Stimulated activated effector memory CD8-positive, alpha-beta T cell treated with anti-CD3 and anti-CD28 coated beads, Interleukin-12 subunit alpha, Interleukin-12 subunit beta, amount 100 ng/mL, for 72 hours (primary cell): ENCODE results near the gene PUS10.
"Not testable (repeated sequence)": the region's sequence is repeated elsewhere in the genome, so short reads cannot be mapped to it uniquely, and the experiment has no call there.

ENCODE experiments used
- ATAC-seq: fragments of 150-1000 bp; cut with Tn5 transposase; 2 replicates; pipeline ENCODE4 v1.10.0; 2021
- DNase-seq, 2 donors: peaks; one replicate each; pipeline ENCODE4 v3.0.0; 2021 to 2022; ENCODE audit warnings: low spot score in 2 of 2
- H3K27ac Mint-ChIP-seq: one replicate; pipeline ENCODE4 v1.8.0; 2022; ENCODE audit warnings: mild to moderate bottlenecking, mixed read lengths
- H3K36me3 Mint-ChIP-seq: one replicate; pipeline ENCODE4 v1.8.0; 2022; ENCODE audit warnings: mild to moderate bottlenecking, mixed read lengths
- H3K4me1 Mint-ChIP-seq: one replicate; pipeline ENCODE4 v1.8.0; 2022; ENCODE audit warnings: mixed read lengths
- H3K4me3 Mint-ChIP-seq: one replicate; pipeline ENCODE4 v1.8.0; 2022; ENCODE audit warnings: mild to moderate bottlenecking, mixed read lengths
- H3K9me3 Mint-ChIP-seq: one replicate; pipeline ENCODE4 v1.8.0; 2022; ENCODE audit warnings: mixed read lengths

PUS10 gene

GRCh38 chr2:60989259-60989658 is 28.8 kb downstream of the PUS10 start:
- Mint-ChIP-seq H3K36me3 (no peaks in the 10 kb centered on the region), H3K27ac (no peak overlapping the region)

GRCh38 chr2:60987656-60988055 is 30.4 kb downstream of the PUS10 start:
- not testable (repeated sequence) for H3K9me3 Mint-ChIP-seq, H3K4me1 Mint-ChIP-seq, DNase-seq, H3K36me3 Mint-ChIP-seq, H3K27ac Mint-ChIP-seq, ATAC-seq, H3K4me3 Mint-ChIP-seq

More at GRCh38 chr2:60989259-60989658, 28.8 kb downstream of the PUS10 start:
- DNase-seq (no peak), ATAC-seq (no peak)
- no peak overlapping the region for H3K4me3 Mint-ChIP-seq
- peaks cover 8% of the 10 kb centered on the region for H3K4me1 Mint-ChIP-seq
- H3K9me3 Mint-ChIP-seq = peaks cover 2% of the 10 kb centered on the region

GRCh38 chr2:60987041-60987440 is 31.0 kb downstream of the PUS10 start:
- H3K4me1 Mint-ChIP-seq = no peaks in the 10 kb centered on the region
- H3K27ac Mint-ChIP-seq = no peak overlapping the region
- ATAC-seq (no peak), DNase-seq (no peak)
- H3K9me3 Mint-ChIP-seq = peaks cover 2% of the 10 kb centered on the region
- no peak overlapping the region for H3K4me3 Mint-ChIP-seq
- H3K36me3 Mint-ChIP-seq = no peaks in the 10 kb centered on the region

GRCh38 chr2:60984720-60985119 is 33.3 kb downstream of the PUS10 start:
- Mint-ChIP-seq H3K9me3 (no peaks in the 10 kb centered on the region), H3K27ac (no peak overlapping the region), H3K4me1 (no peaks in the 10 kb centered on the region), H3K4me3 (no peak overlapping the region), H3K36me3 (no peaks in the 10 kb centered on the region)
- ATAC-seq (no peak), DNase-seq (no peak)

- not testable (repeated sequence) for DNase-seq, H3K27ac Mint-ChIP-seq, H3K36me3 Mint-ChIP-seq, ATAC-seq, H3K9me3 Mint-ChIP-seq, H3K4me3 Mint-ChIP-seq, H3K4me1 Mint-ChIP-seq
These were observed 36.0 kb downstream of the PUS10 start for GRCh38 chr2:60982066-60982465.

GRCh38 chr2:60980071-60980815 is 37.8 kb downstream of the PUS10 start:
- no peak overlapping the region for H3K4me3 Mint-ChIP-seq
- H3K27ac Mint-ChIP-seq = no peak overlapping the region
- H3K36me3 Mint-ChIP-seq = no peaks in the 10 kb centered on the region
- no peak for ATAC-seq
- H3K4me1 Mint-ChIP-seq = peaks cover 21% of the 10 kb centered on the region
- no peaks in the 10 kb centered on the region for H3K9me3 Mint-ChIP-seq
- no peak for DNase-seq

- H3K27ac Mint-ChIP-seq = no peak overlapping the region
- H3K4me1 Mint-ChIP-seq = peaks cover 21% of the 10 kb centered on the region
- no peak for ATAC-seq
- no peak for DNase-seq
- H3K36me3 Mint-ChIP-seq = no peaks in the 10 kb centered on the region
- H3K9me3 Mint-ChIP-seq = no peaks in the 10 kb centered on the region
- no peak overlapping the region for H3K4me3 Mint-ChIP-seq
These were observed 38.8 kb downstream of the PUS10 start for GRCh38 chr2:60979231-60979630.

- no peak overlapping the region for H3K4me3 Mint-ChIP-seq
- DNase-seq (no peak), ATAC-seq (no peak)
- H3K4me1 Mint-ChIP-seq = peaks cover 21% of the 10 kb centered on the region
- H3K27ac Mint-ChIP-seq = no peak overlapping the region
- no peaks in the 10 kb centered on the region for H3K9me3 Mint-ChIP-seq
- H3K36me3 Mint-ChIP-seq = no peaks in the 10 kb centered on the region
These were observed 40.5 kb downstream of the PUS10 start for GRCh38 chr2:60977562-60977895.

- Mint-ChIP-seq H3K4me1 (peaks cover 21% of the 10 kb centered on the region), H3K4me3 (no peak overlapping the region), H3K36me3 (no peaks in the 10 kb centered on the region), H3K9me3 (no peaks in the 10 kb centered on the region), H3K27ac (no peak overlapping the region)
- no peak for DNase-seq
- peak; percentile 95 for ATAC-seq
These were observed 41.0 kb downstream of the PUS10 start for GRCh38 chr2:60976875-60977561.

- Mint-ChIP-seq H3K4me3 (no peak overlapping the region), H3K4me1 (peaks cover 21% of the 10 kb centered on the region)
- no peak for ATAC-seq
These were observed 41.7 kb downstream of the PUS10 start for GRCh38 chr2:60976256-60976850.

GRCh38 chr2:60974652-60975051 is 43.4 kb downstream of the PUS10 start:
- Mint-ChIP-seq H3K9me3 (no peaks in the 10 kb centered on the region), H3K4me1 (peaks cover 21% of the 10 kb centered on the region), H3K36me3 (no peaks in the 10 kb centered on the region), H3K27ac (no peak overlapping the region), H3K4me3 (no peak overlapping the region)
- ATAC-seq (no peak), DNase-seq (no peak)

More at GRCh38 chr2:60976256-60976850, 41.7 kb downstream of the PUS10 start:
- DNase-seq = no peak
- H3K9me3 Mint-ChIP-seq = no peaks in the 10 kb centered on the region
- H3K36me3 Mint-ChIP-seq = no peaks in the 10 kb centered on the region
- H3K27ac Mint-ChIP-seq = no peak overlapping the region

- peaks cover 21% of the 10 kb centered on the region for H3K4me1 Mint-ChIP-seq
- H3K27ac Mint-ChIP-seq = no peak overlapping the region
- no peaks in the 10 kb centered on the region for H3K9me3 Mint-ChIP-seq
- no peaks in the 10 kb centered on the region for H3K36me3 Mint-ChIP-seq
- no peak overlapping the region for H3K4me3 Mint-ChIP-seq
- DNase-seq (no peak), ATAC-seq (no peak)
These were observed 44.4 kb downstream of the PUS10 start for GRCh38 chr2:60973705-60974104.

- H3K4me3 Mint-ChIP-seq = no peak overlapping the region
- H3K27ac Mint-ChIP-seq = no peak overlapping the region
- H3K36me3 Mint-ChIP-seq = no peaks in the 10 kb centered on the region
- no peaks in the 10 kb centered on the region for H3K9me3 Mint-ChIP-seq
- peaks cover 21% of the 10 kb centered on the region for H3K4me1 Mint-ChIP-seq
- no peak for ATAC-seq
- no peak for DNase-seq
These were observed 45.0 kb downstream of the PUS10 start for GRCh38 chr2:60972889-60973656.

- no peaks in the 10 kb centered on the region for H3K9me3 Mint-ChIP-seq
- peaks cover 16% of the 10 kb centered on the region for H3K4me1 Mint-ChIP-seq
- ATAC-seq (no peak), DNase-seq (no peak)
- peak overlapping the region; percentile 2 for H3K4me3 Mint-ChIP-seq
- H3K36me3 Mint-ChIP-seq = peaks cover 4% of the 10 kb centered on the region
- peak overlapping the region; percentile 4 for H3K27ac Mint-ChIP-seq
These were observed 51.3 kb downstream of the PUS10 start for GRCh38 chr2:60966507-60967405.

GRCh38 chr2:60965499-60965785 is 52.6 kb downstream of the PUS10 start:
- DNase-seq = no peak
- Mint-ChIP-seq H3K36me3 (peaks cover 5% of the 10 kb centered on the region), H3K27ac (peak overlapping the region; percentile 90), H3K4me3 (peak overlapping the region; percentile 10), H3K9me3 (no peaks in the 10 kb centered on the region), H3K4me1 (peaks cover 16% of the 10 kb centered on the region)
- ATAC-seq = no peak
